ENCODE results near the gene ZFHX2. TPM values are rescaled to one million over a fixed set of nuclear protein-coding genes. Genes with fewer than 3 reads are reported as not detected.

ZFHX2 gene
- total and polyA plus RNA-seq, 5 experiments from 2014 or later: 0.02 to 1.0 (median 0.23) TPM

DNA sequence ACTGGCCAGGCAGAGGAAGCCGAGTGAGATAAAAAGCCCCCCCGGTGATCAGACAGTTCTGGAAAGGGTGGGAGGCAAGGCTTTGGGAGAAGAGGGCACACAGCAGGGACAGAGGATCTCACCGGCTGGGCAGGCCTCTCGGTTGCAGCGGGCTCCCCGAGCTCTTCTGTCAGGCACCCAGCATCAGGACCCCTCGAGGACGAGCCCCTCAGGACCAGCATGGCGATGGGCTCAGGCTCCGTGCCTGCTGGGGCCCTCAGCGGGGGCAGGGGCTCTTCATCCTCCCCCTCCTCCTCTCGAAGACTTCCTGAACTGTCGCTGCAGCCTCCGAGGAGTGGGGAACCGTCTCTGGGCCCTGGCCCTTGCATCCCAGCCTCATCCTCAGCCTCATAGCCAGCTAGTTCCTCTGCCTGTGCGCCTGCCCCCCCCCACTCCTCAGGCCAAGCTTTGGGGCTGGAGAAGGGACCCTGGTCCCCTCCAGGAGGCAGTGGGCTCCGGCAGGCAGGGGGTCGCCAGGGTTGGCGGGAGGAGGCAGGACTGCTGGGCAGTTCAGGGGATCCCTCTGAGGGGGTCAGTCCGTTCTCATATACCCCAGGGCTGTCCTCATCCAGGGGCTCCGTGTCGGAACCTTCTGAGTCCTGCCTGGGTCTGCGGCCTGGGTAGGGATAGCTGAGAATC is 19.4 kb upstream of the ZFHX2 start:
- DNase-seq: no peak
- no peak for ATAC-seq
- peaks cover 12 to 37% (median 32%) of the 10 kb centered on the region in 4 donors for H3K4me1 Mint-ChIP-seq
- H3K9me3 Mint-ChIP-seq: peaks cover 0 to 1% (median 0%) of the 10 kb centered on the region in 9 donors
- H3K36me3 Mint-ChIP-seq: no peaks in the 10 kb centered on the region
- H3K4me3 Mint-ChIP-seq: no peak overlapping the region
- peaks cover 13 to 45% (median 25%) of the 10 kb centered on the region in 5 donors for H3K27me3 Mint-ChIP-seq
- H3K27ac Mint-ChIP-seq: no peak overlapping the region
- POLR2A ChIA-PET: no interaction called here

DNA sequence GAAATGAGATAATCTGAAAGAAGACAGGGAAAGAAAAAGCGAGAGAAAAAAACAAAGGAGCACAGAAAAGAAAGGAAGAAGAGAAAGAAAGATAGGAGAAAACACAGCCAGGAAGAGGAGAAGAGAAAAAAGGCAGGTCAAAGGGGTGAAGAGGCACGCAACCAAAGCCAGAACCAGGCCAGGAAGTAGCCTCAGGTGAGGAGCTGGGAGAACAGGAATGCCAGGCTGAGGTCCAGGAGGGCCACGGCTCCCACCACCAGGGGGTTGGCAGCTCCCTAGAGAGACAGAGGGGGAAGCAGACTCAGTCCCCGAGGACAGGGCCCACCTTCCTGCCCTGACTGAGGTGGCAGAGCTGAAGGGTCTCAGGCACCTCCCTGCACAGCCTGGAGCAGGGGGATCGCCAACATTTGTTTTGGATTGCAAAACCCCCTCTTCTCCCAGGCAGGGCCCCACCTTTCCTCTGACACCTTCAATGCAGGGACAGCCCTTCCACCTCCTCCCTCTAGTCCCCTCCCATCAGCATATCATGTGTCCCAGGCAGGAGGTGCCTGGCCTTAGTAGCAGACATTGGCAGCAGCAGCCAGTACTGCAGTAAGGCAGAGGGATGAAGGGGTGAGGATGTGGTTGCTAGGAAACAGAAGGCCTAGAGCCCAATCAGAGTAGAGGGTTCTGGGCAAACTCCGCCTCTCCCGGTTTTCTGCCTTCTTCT is 18.0 kb upstream of the ZFHX2 start:
- H3K4me1 Mint-ChIP-seq: peaks cover 15 to 44% (median 35%) of the 10 kb centered on the region in 4 donors
- H3K27me3 Mint-ChIP-seq: peaks cover 6 to 31% (median 17%) of the 10 kb centered on the region in 5 donors
- DNase-seq (no peak), ATAC-seq (no peak)
- peak overlapping the region in 2 of 10 donors; percentile 9 to 100 for H3K4me3 Mint-ChIP-seq
- H3K27ac Mint-ChIP-seq: peak overlapping the region in 6 of 10 donors; percentile 73 to 99 (median 96)
- peaks cover 0 to 6% (median 0%) of the 10 kb centered on the region in 3 donors for H3K36me3 Mint-ChIP-seq
- peaks cover 0 to 1% (median 0%) of the 10 kb centered on the region in 9 donors for H3K9me3 Mint-ChIP-seq
- POLR2A ChIA-PET: interaction anchor here (1.0 kb wide), 1 partner anchor 13 kb away, joined by 3 read pairs; the partner anchor contains the start of gene THTPA

DNA sequence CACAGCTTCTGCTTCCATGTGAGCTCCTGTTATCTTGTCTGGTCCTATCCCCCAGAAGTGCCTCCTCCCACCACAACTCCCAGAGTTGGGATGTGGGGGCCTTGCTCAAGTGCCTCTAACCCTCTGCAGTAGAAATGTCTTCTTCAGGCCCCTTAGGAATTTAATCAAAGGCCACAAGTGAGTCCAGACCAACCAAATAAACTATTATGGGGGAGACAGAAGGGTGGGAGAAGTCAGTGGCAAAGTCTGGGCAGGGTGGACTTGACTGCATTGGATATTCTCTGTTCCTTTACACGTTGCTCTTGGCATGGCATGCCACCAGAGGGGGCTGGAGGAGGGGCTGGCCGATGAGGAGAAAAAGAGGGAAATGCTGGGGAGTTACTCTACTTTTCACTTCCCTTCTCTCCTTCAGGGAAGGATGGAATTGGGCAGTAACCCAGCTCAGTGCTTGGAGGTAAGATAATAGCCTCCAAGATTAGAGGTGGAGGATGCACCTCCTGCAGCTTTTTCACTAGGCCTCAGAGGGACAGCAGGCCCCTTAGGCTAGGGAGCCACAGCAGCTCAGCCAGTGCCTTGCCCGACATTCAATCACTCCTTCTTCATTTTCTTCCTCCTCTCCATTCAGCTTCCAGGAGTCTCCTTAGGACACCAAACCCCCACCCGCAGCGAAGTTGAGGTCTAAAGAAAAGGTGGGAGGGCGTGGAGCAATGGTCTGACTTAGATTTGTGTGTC is 17.2 kb upstream of the ZFHX2 start:
- H3K9me3 Mint-ChIP-seq: peaks cover 0 to 1% (median 0%) of the 10 kb centered on the region in 9 donors
- peak overlapping the region; percentile 61 to 100 (median 100) for H3K4me3 Mint-ChIP-seq
- peaks cover 0 to 13% (median 0%) of the 10 kb centered on the region in 3 donors for H3K36me3 Mint-ChIP-seq
- peaks cover 20 to 44% (median 37%) of the 10 kb centered on the region in 4 donors for H3K4me1 Mint-ChIP-seq
- POLR2A ChIA-PET: interaction anchor here (0.5 to 3.7 kb wide), 3 partner anchors 12 to 60 kb away, joined by 3 to 30 read pairs (median 4); partner anchors contain the start of genes THTPA and ZFHX2
- H3K27me3 Mint-ChIP-seq: peaks cover 4 to 23% (median 12%) of the 10 kb centered on the region in 5 donors
- no peak for ATAC-seq
- H3K27ac Mint-ChIP-seq: peak overlapping the region; percentile 73 to 100 (median 98)
- no peak for DNase-seq

DNA sequence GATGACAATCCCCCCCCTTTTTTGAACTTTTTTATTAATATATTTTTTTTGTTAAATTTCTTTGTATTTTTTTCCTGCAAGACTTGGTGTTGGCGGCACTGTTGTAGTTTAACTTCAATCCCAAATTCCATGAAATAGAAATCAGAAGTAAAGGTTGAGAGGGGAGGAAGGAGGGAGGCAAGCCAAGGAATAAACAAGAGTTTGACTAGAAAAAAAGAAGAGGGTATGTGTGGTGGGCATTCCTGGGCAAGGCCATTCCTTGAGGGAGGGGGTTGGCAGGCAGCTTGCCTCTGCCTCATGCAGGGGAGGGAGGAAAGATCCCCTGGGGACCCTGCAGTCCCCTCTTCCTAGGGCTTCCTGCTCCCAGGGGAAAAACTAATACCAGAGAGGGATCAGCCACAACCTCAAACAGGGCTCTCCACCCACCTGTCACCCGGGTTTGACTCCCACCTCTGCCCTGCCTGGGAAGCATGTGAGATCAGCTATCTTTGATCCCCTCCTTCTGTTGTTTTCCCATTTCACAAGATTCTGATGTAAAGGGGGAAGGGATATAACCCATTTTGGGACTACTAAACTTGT is 16.5 kb upstream of the ZFHX2 start:
- Mint-ChIP-seq H3K27ac (peak overlapping the region; percentile 82 to 100 (median 98)), H3K36me3 (peaks cover 0 to 14% (median 0%) of the 10 kb centered on the region in 3 donors), H3K27me3 (peaks cover 2 to 16% (median 8%) of the 10 kb centered on the region in 5 donors), H3K4me3 (peak overlapping the region; percentile 97 to 100 (median 100)), H3K9me3 (peaks cover 0 to 1% (median 0%) of the 10 kb centered on the region in 9 donors), H3K4me1 (peaks cover 20 to 44% (median 39%) of the 10 kb centered on the region in 4 donors)
- no peak for DNase-seq
- POLR2A ChIA-PET: interaction anchor here (0.5 to 3.7 kb wide), 6 partner anchors 11 to 239 kb away, joined by 3 to 30 read pairs (median 4); partner anchors contain the start of genes THTPA and ZFHX2
- ATAC-seq: no peak

DNA sequence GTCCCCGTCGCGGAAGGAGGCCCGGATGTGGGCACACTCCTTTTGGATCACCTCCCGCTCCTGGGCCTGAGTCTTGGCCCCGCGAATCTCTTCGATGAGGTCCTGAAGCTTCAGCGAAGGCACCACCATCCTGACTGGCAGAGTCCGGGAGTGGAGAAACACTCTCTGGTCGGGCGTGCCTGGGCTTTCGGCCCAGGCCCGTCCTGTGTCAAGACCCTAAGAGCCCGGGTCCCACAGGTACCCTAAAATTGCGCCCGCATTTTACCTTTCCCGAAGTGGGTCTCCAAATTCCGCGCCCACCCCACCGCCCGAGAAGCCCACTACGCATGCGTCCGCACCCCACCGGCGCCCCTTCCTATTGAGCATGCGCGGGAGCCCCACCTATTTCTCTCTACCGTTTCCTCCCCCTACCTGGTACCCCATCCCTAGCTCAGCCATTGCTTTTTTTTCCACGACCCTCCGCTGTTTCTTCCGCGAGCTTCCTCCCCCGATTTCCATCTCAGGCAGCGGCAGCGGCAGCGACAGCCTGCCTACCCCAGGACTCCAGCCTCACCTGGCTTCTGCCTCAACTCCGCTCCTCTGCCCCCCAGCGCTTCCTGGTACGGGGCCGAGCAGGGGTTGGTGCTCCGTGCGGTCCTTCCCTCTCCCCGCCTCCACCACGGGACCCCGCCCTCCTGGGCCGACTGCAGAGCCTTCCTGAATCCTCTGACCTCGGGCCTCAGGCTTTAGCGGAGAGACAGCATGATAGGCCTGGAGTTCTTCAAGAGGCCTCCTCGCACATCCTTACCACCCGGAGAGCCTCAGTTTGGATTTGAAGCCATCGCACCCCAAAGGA is 15.8 kb upstream of the ZFHX2 start, which contains the start of gene AP1G2:
Gene AP1G2 (minus strand): TSS at position 606 of the 835 bp plus-strand sequence. CDS start 477 bp downstream, at position 129.
- H3K27me3 Mint-ChIP-seq: peaks cover 0 to 9% (median 3%) of the 10 kb centered on the region in 5 donors
- peak; percentile 73 to 94 (median 81) for DNase-seq
- H3K4me3 Mint-ChIP-seq: peak within 1 kb of the TSS; percentile 97 to 100 (median 100)
- H3K4me1 Mint-ChIP-seq: peaks cover 24 to 45% (median 44%) of the 10 kb centered on the region in 4 donors
- H3K27ac Mint-ChIP-seq: peak within 1 kb of the TSS; percentile 82 to 100 (median 98)
- H3K9me3 Mint-ChIP-seq: peaks cover 0 to 1% (median 0%) of the 10 kb centered on the region in 9 donors
- POLR2A ChIA-PET: interaction anchor here (0.7 to 3.7 kb wide), 7 partner anchors 11 to 239 kb away, joined by 3 to 30 read pairs (median 4); partner anchors contain the start of genes NGDN, THTPA and ZFHX2
- peak; percentile 96 for ATAC-seq
- peaks cover 0 to 21% (median 0%) of the 10 kb centered on the region in 3 donors for H3K36me3 Mint-ChIP-seq

DNA sequence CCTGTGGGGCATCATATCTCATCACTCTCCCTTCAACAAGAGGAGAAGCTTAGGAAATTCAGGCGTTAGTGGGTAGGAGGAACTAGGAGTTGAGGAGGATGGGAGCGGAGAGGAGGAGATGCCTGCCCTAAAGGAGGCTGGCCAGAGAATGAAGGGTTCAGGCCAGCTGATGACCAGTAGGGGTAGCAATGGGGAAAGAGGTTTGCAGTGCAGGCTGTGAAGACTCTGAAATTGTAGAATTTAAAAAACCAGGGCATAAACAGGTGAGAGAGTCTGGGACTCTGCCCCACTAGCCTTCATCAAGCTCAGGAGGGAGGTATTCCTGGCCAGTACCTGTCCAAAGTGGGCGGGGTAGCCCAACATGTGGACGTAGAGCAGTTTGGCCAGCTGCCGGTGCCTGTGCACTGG is 15.2 kb upstream of the ZFHX2 start:
- ATAC-seq (no peak), DNase-seq (no peak)
- Mint-ChIP-seq H3K27me3 (peaks cover 0 to 3% (median 0%) of the 10 kb centered on the region in 5 donors), H3K9me3 (peaks cover 0 to 1% (median 0%) of the 10 kb centered on the region in 9 donors), H3K4me1 (peaks cover 24 to 46% (median 44%) of the 10 kb centered on the region in 4 donors), H3K4me3 (peak overlapping the region; percentile 97 to 100 (median 100)), H3K36me3 (peaks cover 0 to 25% (median 1%) of the 10 kb centered on the region in 3 donors), H3K27ac (peak overlapping the region; percentile 82 to 100 (median 98))
- POLR2A ChIA-PET: interaction anchor here (0.7 to 3.7 kb wide), 6 partner anchors 10 to 98 kb away, joined by 3 to 30 read pairs (median 4); partner anchors contain the start of genes NGDN, THTPA and ZFHX2

DNA sequence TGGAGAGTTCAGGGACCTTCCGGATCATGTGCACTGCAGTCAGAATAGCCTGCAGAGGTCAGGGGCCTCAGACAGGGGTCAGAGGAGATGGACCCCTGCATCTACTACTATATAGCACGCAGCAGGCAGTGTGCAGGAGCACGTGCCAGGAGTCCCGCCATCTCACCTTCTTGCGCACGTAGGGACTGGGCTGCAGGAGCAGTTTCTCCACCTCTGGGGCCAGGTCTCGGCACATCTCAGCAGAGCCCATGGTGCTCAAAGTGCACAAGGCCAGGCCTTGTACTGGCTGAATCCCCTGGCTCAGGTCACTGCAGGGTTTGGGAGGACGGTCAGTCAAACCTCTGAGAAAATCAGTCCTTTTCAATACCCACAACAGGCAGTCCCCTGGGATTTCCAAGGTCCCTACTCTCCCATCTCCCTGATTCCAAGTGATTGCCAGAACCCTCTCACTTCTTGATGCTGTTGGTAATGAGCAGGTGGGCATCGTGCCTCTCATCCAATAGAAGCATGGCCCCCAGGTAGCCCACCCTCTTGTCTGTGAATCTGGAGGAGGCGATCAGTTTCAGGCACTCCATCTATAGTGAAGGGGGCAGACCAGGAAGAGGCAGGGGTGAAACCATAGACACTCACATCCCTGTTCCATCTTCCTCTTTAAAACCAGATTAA is 14.7 kb upstream of the ZFHX2 start:
- POLR2A ChIA-PET: interaction anchor here (1.4 to 3.7 kb wide), 3 partner anchors 9 to 97 kb away, joined by 3 to 30 read pairs (median 4); partner anchors contain the start of genes NGDN and THTPA

DNA sequence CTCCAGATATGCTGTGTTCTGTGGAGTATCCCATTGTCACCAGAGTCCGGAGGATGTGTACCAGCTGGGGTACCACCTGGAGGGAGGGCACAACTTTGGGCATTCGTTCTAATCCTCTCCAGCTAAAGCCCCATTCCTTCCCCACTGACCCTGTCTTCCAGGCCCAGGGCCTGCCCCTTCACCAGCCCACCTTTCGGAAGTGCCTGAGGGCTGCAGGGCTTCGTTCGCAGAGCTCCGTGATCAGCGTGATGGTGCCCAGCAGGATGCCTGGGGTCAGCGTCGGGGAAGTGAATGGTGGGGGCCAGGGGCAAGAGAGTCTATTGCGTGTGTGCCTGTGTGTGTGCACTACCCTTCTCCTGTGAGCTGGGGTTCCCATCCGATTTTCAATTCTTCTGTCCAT is 14.1 kb upstream of the ZFHX2 start:
- no peaks in the 10 kb centered on the region for H3K27me3 Mint-ChIP-seq
- peak overlapping the region in 3 of 10 donors; percentile 7 to 34 (median 15) for H3K27ac Mint-ChIP-seq
- POLR2A ChIA-PET: interaction anchor here (3.7 kb wide), 1 partner anchor 9 kb away, joined by 30 read pairs; the partner anchor contains the start of gene THTPA
- H3K36me3 Mint-ChIP-seq: peaks cover 0 to 35% (median 4%) of the 10 kb centered on the region in 3 donors
- ATAC-seq (no peak), DNase-seq (no peak)
- H3K4me3 Mint-ChIP-seq: peak overlapping the region in 5 of 10 donors; percentile 24 to 62 (median 27)
- peaks cover 24 to 53% (median 47%) of the 10 kb centered on the region in 4 donors for H3K4me1 Mint-ChIP-seq
- H3K9me3 Mint-ChIP-seq: peaks cover 0 to 1% (median 0%) of the 10 kb centered on the region in 9 donors

More for the DNA sequence above, 14.7 kb upstream of the ZFHX2 start:
- Mint-ChIP-seq H3K27me3 (no peaks in the 10 kb centered on the region), H3K4me3 (peak overlapping the region; percentile 97 to 100 (median 100)), H3K27ac (peak overlapping the region; percentile 82 to 100 (median 98)), H3K36me3 (peaks cover 0 to 30% (median 4%) of the 10 kb centered on the region in 3 donors), H3K4me1 (peaks cover 24 to 49% (median 46%) of the 10 kb centered on the region in 4 donors), H3K9me3 (peaks cover 0 to 1% (median 0%) of the 10 kb centered on the region in 9 donors)
- no peak for DNase-seq
- no peak for ATAC-seq

DNA sequence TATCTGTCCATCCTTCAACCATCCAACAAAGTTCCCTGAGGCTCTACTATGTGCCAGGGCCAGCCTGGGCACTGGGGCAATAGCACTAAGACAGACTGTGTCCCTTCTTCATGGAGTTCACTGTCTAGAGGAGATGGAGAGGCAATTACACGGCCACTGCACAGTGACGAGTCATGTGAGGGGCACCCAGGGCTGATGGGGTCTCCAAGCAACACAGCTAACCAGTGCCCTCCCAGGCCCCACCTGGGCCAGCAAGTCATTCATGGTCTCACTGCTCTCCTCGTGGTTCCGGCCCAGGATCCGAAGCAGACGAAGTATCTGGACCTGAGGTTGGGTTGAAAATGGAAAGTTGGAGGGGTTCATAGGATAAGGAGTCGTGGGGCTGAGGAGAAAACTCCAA is 13.3 kb upstream of the ZFHX2 start:
- peaks cover 24 to 60% (median 47%) of the 10 kb centered on the region in 4 donors for H3K4me1 Mint-ChIP-seq
- H3K36me3 Mint-ChIP-seq: peaks cover 0 to 43% (median 8%) of the 10 kb centered on the region in 3 donors
- no peak for DNase-seq
- no peaks in the 10 kb centered on the region for H3K27me3 Mint-ChIP-seq
- POLR2A ChIA-PET: interaction anchor here (3.7 kb wide), 1 partner anchor 8 kb away, joined by 30 read pairs; the partner anchor contains the start of gene THTPA
- H3K4me3 Mint-ChIP-seq: peak overlapping the region in 6 of 10 donors; percentile 24 to 66 (median 46)
- no peak for ATAC-seq
- peak overlapping the region in 4 of 10 donors; percentile 29 to 62 (median 38) for H3K27ac Mint-ChIP-seq
- peaks cover 0 to 1% (median 0%) of the 10 kb centered on the region in 9 donors for H3K9me3 Mint-ChIP-seq
